ENCODE results near the gene SPATA31C2.

DNA sequence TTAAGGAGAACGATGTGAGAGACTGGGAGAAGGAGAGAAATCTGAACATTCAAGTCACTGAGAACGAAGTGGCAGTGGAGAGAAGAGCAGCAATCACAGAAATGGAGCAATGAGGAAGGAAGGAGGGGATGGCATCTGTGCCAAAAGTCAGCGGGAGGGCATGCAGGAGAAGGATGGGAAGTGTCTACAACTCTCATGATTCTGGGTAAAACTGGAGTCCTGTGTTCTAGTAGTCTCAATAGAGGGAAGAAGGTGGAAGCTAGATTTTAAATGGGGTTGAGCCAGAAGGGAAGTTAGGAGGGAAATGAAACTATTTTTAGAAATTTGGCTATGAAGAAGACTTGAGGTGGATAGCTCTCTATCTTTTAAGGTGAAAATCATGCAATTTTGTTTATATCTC is 39.1 kb upstream of the SPATA31C2 start:
- TF ChIP-seq POLR2A (IDR thresholded peaks at IDR 0.05; ENCODE audit: extremely low read depth, insufficient read length): no peak
- TF ChIP-seq, protein P1, sequence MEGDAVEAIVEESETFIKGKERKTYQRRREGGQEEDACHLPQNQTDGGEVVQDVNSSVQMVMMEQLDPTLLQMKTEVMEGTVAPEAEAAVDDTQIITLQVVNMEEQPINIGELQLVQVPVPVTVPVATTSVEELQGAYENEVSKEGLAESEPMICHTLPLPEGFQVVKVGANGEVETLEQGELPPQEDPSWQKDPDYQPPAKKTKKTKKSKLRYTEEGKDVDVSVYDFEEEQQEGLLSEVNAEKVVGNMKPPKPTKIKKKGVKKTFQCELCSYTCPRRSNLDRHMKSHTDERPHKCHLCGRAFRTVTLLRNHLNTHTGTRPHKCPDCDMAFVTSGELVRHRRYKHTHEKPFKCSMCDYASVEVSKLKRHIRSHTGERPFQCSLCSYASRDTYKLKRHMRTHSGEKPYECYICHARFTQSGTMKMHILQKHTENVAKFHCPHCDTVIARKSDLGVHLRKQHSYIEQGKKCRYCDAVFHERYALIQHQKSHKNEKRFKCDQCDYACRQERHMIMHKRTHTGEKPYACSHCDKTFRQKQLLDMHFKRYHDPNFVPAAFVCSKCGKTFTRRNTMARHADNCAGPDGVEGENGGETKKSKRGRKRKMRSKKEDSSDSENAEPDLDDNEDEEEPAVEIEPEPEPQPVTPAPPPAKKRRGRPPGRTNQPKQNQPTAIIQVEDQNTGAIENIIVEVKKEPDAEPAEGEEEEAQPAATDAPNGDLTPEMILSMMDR (IDR thresholded peaks at IDR 0.05; ENCODE audit: low read depth, low read length): no peak
- TF ChIP-seq MAX (IDR thresholded peaks at IDR 0.05; ENCODE audit: low read depth, low read length): no peak
